Measurements from ENCODE around the gene TBC1D1.
"Not testable (repeated sequence)": the region's sequence is repeated elsewhere in the genome, so short reads cannot be mapped to it uniquely, and the experiment has no call there.

The TBC1D1 gene

DNA sequence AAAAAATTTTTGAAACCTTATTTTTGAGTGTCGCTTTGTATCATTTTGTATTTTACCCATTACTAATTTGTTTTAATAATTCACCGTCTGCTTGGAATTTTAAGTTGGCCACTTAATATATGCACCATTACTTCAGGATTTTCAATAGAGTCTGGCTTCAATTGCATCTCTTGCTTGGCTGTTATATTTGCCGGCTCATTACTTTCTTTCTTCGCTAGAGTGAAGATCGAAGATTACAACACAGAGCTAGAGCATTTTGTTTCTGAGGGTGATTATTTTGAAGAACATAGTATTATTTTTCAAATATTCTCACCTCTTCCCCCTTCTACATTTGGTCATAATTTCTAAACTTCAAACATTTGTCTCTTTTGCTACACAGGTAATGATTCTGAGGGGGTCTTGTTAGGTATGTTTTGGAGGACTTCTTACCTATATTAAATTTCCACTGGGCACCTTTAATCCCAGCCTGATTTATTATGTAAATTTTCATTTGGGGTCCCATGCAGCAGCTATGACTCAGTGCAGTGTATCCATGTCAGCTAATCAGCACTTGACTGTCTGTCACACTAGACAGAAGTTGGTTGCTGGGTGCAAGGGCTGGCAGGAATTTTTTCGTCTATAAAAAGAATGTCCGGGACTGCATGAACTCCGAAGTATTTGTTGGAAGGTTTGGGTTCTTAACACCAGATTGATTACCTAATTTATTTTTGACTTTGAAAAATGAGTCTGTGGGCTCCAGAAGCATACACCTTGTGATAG is 18.6 kb downstream of the TBC1D1 start:
- Histone ChIP-seq H3K4me1 (ENCODE audit: control insufficient read depth, insufficient read depth, low read length) (peaks cover 9% of the 10 kb centered on the region), H3K27me3 (ENCODE audit: control insufficient read depth, insufficient read depth, low read length) (no peaks in the 10 kb centered on the region), H3K9ac (ENCODE audit: low read depth, low read length) (no peak overlapping the region), H3K4me3 (ENCODE audit: low read depth, low read length) (no peak overlapping the region), H3K36me3 (ENCODE audit: control insufficient read depth, insufficient read depth, low read length) (no peaks in the 10 kb centered on the region), H3K9me3 (ENCODE audit: control insufficient read depth, insufficient read depth, low read length) (no peaks in the 10 kb centered on the region)

DNA sequence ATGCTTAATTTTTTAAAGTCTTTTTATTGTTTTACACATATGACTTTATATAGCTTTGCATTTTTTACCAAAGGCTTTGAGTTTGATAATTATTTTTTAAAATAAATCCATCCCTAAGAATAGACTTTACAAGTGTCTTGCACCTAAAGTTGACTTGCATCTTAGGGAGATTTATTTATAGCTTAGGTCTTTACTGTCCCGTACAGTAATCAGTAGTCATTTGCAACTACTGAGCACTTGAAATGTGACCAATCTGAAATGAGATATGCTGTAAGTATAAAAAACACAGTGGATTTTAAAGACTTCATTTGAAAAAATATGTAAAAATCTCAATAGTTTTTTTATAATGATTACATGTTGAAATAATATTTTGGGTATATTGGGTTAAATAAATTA is 19.2 kb downstream of the TBC1D1 start:
- Histone ChIP-seq H3K36me3 (ENCODE audit: control insufficient read depth, insufficient read depth, low read length) (no peaks in the 10 kb centered on the region), H3K4me3 (ENCODE audit: low read depth, low read length) (no peak overlapping the region), H3K27me3 (ENCODE audit: control insufficient read depth, insufficient read depth, low read length) (no peaks in the 10 kb centered on the region), H3K9ac (ENCODE audit: low read depth, low read length) (no peak overlapping the region), H3K4me1 (ENCODE audit: control insufficient read depth, insufficient read depth, low read length) (peaks cover 9% of the 10 kb centered on the region), H3K9me3 (ENCODE audit: control insufficient read depth, insufficient read depth, low read length) (no peaks in the 10 kb centered on the region)

DNA sequence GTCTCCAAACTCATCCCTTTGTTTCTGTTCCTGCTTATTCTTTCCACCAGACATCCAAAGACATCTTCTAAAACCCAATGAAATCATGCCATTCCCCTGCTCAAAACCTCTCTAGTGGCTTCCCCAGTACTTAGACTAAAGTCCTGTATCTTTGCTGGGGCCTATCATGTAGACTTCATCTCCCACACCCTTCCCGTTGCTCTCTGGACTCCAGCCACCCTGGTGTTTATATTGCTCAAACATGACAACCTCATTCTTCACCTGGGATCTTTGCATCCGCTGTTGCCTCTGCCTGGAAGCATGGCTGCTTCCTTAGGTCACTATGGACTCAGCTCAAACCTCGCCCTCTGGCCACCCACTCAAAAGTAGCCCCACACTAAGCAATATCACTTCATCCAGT is 23.7 kb downstream of the TBC1D1 start:
- Histone ChIP-seq H3K36me3 (ENCODE audit: control insufficient read depth, insufficient read depth, low read length) (no peaks in the 10 kb centered on the region), H3K4me1 (ENCODE audit: control insufficient read depth, insufficient read depth, low read length) (peaks cover under 1% of the 10 kb centered on the region), H3K27me3 (ENCODE audit: control insufficient read depth, insufficient read depth, low read length) (no peaks in the 10 kb centered on the region), H3K9me3 (ENCODE audit: control insufficient read depth, insufficient read depth, low read length) (no peaks in the 10 kb centered on the region), H3K4me3 (ENCODE audit: low read depth, low read length) (no peak overlapping the region), H3K9ac (ENCODE audit: low read depth, low read length) (no peak overlapping the region)

DNA sequence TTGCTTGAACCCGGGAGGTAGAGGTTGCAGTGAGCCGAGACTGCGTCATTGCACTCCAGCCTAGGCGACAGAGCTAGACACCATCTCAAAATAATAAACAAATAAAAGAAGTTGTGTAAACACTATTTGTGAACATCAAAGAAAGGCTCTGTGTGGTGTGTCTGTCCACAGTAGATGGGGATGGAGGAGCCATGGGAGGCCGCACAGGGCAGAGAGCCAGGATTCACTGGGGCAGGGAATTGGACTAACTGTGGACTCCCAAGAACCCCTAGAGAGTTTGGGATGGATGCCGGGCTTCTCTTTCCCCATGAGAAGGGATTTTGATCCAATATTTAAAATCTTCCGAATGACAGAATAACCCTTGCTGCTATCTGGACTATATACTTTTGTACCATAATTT is 26.5 kb downstream of the TBC1D1 start:
- H3K4me3 ChIP-seq (ENCODE audit: low read depth, low read length) = no peak overlapping the region
- no peaks in the 10 kb centered on the region for H3K9me3 ChIP-seq (ENCODE audit: control insufficient read depth, insufficient read depth, low read length)
- no peaks in the 10 kb centered on the region for H3K4me1 ChIP-seq (ENCODE audit: control insufficient read depth, insufficient read depth, low read length)
- H3K36me3 ChIP-seq (ENCODE audit: control insufficient read depth, insufficient read depth, low read length) = no peaks in the 10 kb centered on the region
- no peaks in the 10 kb centered on the region for H3K27me3 ChIP-seq (ENCODE audit: control insufficient read depth, insufficient read depth, low read length)
- no peak overlapping the region for H3K9ac ChIP-seq (ENCODE audit: low read depth, low read length)

DNA sequence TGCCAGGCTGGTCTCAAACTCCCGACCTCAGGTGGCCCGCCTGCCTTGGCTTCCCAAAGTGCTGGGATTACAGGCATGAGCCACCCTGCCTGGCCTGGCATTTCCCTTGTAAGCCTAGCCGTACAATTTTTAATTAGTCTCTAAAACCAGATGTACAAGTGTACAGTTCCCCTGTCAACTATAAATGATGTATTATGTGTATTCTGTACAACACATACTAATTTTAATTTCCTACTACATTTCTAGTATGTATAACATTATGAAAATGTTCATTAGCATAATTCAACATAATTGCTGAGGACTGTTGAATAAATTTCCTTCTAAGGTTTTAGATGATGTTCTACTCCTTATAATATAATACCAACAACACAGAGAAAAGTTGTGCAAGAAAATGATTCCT is 27.8 kb downstream of the TBC1D1 start:
- Histone ChIP-seq H3K4me1 (ENCODE audit: control insufficient read depth, insufficient read depth, low read length) (no peaks in the 10 kb centered on the region), H3K9ac (ENCODE audit: low read depth, low read length) (no peak overlapping the region), H3K9me3 (ENCODE audit: control insufficient read depth, insufficient read depth, low read length) (no peaks in the 10 kb centered on the region), H3K36me3 (ENCODE audit: control insufficient read depth, insufficient read depth, low read length) (no peaks in the 10 kb centered on the region), H3K27me3 (ENCODE audit: control insufficient read depth, insufficient read depth, low read length) (no peaks in the 10 kb centered on the region), H3K4me3 (ENCODE audit: low read depth, low read length) (no peak overlapping the region)

DNA sequence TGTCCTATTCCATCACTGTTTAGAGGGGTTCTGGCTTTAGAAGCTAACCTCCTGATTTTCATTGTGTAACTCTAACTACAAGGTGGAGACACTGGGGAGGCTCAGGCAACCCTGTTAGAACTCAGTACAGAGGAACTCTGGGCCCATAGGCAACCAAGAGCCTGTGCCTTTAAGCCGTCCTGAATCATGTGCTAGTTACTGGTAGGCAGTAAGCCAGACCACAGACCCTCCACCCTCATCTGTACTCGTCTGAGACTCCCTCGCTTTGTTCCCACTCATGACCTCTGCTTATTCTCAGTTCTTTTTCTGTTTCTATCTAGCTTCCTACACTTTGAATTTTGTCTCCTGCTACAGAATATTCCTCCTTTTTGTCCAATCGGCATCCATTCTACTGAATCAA is 31.4 kb downstream of the TBC1D1 start:
- Histone ChIP-seq H3K27me3 (ENCODE audit: control insufficient read depth, insufficient read depth, low read length) (no peaks in the 10 kb centered on the region), H3K36me3 (ENCODE audit: control insufficient read depth, insufficient read depth, low read length) (no peaks in the 10 kb centered on the region), H3K9me3 (ENCODE audit: control insufficient read depth, insufficient read depth, low read length) (no peaks in the 10 kb centered on the region), H3K4me1 (ENCODE audit: control insufficient read depth, insufficient read depth, low read length) (no peaks in the 10 kb centered on the region), H3K9ac (ENCODE audit: low read depth, low read length) (no peak overlapping the region), H3K4me3 (ENCODE audit: low read depth, low read length) (no peak overlapping the region)

DNA sequence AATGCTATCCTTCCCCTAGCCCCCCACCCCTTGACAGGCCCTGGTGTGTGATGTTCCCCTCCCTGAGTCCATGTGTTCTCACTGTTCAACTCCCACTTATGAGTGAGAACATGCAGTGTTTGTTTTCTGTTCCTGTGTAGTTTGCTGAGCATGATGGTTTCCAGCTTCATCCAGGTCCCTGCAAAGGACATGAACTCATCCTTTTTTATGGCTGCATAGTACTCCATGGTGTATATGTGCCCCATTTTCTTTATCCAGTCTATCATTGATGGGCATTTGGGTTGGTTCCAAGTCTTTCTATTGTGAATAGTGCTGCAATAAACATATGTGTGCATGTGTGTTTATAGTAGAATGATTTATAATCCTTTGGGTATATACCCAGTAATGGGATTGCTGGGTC is 32.2 kb downstream of the TBC1D1 start:
- not testable (repeated sequence) for H3K36me3 ChIP-seq (ENCODE audit: control insufficient read depth, insufficient read depth, low read length); H3K4me1 ChIP-seq (ENCODE audit: control insufficient read depth, insufficient read depth, low read length); H3K9me3 ChIP-seq (ENCODE audit: control insufficient read depth, insufficient read depth, low read length); H3K4me3 ChIP-seq (ENCODE audit: low read depth, low read length); H3K9ac ChIP-seq (ENCODE audit: low read depth, low read length); H3K27me3 ChIP-seq (ENCODE audit: control insufficient read depth, insufficient read depth, low read length)

DNA sequence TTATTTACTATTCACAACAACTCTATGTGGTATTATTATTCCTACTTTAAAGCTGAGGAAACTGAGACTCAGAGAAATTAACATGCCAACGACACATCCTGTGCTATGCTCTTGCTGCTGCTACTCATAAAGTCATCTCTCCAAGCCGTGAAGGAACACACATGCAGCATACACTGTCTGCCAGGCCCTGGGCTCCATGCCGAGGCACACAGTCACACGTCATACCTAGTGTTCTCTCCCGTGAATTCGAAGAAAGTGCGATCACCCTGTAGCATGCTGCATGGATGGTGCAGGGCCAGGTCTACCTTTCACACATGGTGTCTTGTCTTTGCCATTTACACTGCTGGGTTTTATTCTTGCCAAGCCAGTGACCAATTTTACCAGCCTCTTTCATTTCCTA is 34.1 kb downstream of the TBC1D1 start:
- Histone ChIP-seq H3K27me3 (ENCODE audit: control insufficient read depth, insufficient read depth, low read length) (no peaks in the 10 kb centered on the region), H3K4me1 (ENCODE audit: control insufficient read depth, insufficient read depth, low read length) (no peaks in the 10 kb centered on the region), H3K9me3 (ENCODE audit: control insufficient read depth, insufficient read depth, low read length) (no peaks in the 10 kb centered on the region), H3K36me3 (ENCODE audit: control insufficient read depth, insufficient read depth, low read length) (no peaks in the 10 kb centered on the region), H3K4me3 (ENCODE audit: low read depth, low read length) (no peak overlapping the region), H3K9ac (ENCODE audit: low read depth, low read length) (no peak overlapping the region)

DNA sequence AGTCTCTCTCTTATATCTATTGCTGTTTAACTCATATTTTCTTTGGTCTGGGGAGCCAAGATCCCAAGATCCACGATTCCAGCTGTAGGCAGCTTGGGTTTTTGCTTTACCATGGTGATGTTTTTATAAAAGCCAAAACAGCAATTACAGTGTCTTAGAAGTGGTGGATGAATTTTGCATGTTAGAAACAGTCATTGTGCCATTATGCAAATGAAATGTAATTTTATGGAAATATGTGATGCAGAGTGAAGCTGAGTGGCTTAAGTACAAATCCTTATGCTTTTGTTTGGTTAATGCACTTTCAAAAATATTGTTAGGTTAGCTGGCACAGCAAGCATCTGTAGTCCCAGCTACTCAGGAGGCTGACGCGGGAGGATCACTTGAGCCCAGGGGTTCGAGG is 36.5 kb downstream of the TBC1D1 start:
- Histone ChIP-seq H3K9ac (ENCODE audit: low read depth, low read length) (no peak overlapping the region), H3K9me3 (ENCODE audit: control insufficient read depth, insufficient read depth, low read length) (no peaks in the 10 kb centered on the region), H3K36me3 (ENCODE audit: control insufficient read depth, insufficient read depth, low read length) (no peaks in the 10 kb centered on the region), H3K27me3 (ENCODE audit: control insufficient read depth, insufficient read depth, low read length) (no peaks in the 10 kb centered on the region), H3K4me3 (ENCODE audit: low read depth, low read length) (no peak overlapping the region), H3K4me1 (ENCODE audit: control insufficient read depth, insufficient read depth, low read length) (no peaks in the 10 kb centered on the region)

DNA sequence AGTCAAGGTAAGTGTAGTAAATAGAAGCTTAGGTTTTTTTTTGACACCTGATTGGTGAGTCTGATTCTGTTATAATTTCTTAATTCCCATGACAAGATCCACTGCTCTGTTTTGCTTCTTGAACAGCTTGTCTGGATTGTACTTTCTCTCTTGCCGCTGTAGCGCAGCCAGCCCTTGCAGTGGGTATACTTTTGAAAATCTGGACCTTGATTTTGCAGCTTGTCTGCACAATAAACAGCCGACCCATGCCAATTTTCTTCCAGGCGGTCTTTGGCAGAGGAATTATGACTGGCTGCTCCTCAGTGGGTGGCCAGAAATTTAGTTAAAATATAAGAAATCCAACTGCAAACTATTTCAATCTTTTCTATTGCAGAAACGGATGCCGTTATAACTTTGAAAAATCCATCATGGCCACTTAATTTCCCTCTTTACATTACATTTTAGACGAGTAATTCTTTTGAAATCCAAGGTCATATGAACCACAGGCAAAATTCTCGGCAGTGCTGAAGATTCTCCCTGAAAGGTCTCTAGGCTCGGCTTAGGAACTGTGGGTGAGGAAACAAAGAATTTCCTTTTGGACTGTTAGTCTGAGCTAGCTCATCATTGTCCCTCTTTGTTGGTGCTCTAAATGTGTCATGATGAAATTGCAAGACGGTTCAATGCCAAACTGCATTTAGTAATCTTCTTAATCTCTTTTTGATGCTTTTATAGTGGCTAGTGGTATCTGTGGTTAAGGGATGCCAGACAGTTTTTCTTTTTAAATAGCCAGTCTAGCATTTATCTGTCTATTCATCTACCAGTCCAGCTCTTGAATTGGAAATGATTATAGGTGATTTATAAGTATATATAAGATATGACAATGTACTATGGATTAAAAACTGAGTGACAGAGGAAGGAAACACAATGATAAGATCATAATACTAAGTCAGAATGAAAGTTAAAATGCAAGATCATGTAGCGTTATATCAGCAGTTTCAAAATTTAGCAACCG is 37.8 kb downstream of the TBC1D1 start:
- Histone ChIP-seq H3K4me3 (ENCODE audit: low read depth, low read length) (no peak overlapping the region), H3K4me1 (ENCODE audit: control insufficient read depth, insufficient read depth, low read length) (no peaks in the 10 kb centered on the region), H3K9ac (ENCODE audit: low read depth, low read length) (no peak overlapping the region), H3K36me3 (ENCODE audit: control insufficient read depth, insufficient read depth, low read length) (no peaks in the 10 kb centered on the region), H3K9me3 (ENCODE audit: control insufficient read depth, insufficient read depth, low read length) (no peaks in the 10 kb centered on the region), H3K27me3 (ENCODE audit: control insufficient read depth, insufficient read depth, low read length) (no peaks in the 10 kb centered on the region)

DNA sequence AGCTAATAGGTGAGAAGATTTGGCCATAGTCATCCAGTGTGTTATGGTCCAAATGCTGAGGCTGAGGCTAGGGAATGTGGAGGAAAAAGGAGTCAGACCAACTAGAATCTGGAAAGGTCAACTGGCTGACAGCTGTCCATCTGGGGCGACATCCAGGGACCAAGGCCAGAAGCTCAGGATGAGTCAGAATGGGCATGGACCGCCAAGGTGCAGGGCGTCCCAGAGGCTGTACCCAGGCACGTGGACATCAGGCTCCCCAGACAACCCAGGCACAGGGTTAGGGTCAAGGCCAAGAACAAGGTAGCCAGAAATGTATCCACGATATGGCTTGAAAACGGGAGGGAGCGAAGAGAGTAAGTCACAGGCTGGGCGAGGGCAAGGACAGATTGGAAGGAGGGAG is 43.2 kb downstream of the TBC1D1 start:
- H3K9me3 ChIP-seq (ENCODE audit: control insufficient read depth, insufficient read depth, low read length) = no peaks in the 10 kb centered on the region
- H3K4me3 ChIP-seq (ENCODE audit: low read depth, low read length) = no peak overlapping the region
- no peaks in the 10 kb centered on the region for H3K4me1 ChIP-seq (ENCODE audit: control insufficient read depth, insufficient read depth, low read length)
- no peaks in the 10 kb centered on the region for H3K27me3 ChIP-seq (ENCODE audit: control insufficient read depth, insufficient read depth, low read length)
- no peaks in the 10 kb centered on the region for H3K36me3 ChIP-seq (ENCODE audit: control insufficient read depth, insufficient read depth, low read length)
- H3K9ac ChIP-seq (ENCODE audit: low read depth, low read length) = no peak overlapping the region

DNA sequence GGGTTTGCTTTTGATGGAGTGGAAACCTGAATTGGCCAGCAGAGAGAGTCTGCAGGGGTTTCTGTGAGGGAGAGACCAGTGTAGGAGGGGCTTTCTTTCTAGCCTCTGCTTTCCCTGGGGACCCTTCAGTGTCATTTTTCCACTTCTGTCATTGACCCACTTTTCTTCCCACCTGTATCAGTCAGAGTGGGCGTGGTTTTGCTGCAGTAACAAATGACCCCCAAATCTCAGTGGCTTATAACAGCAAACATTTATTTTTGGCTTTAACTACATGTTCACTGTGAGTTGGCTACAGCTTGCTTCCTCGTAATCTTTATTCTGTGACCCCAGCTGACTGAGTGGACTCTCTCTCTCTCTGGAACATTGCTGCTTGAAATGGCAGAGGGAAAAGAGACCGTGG is 43.7 kb downstream of the TBC1D1 start:
- no peaks in the 10 kb centered on the region for H3K9me3 ChIP-seq (ENCODE audit: control insufficient read depth, insufficient read depth, low read length)
- H3K27me3 ChIP-seq (ENCODE audit: control insufficient read depth, insufficient read depth, low read length) = no peaks in the 10 kb centered on the region
- no peaks in the 10 kb centered on the region for H3K36me3 ChIP-seq (ENCODE audit: control insufficient read depth, insufficient read depth, low read length)
- no peak overlapping the region for H3K4me3 ChIP-seq (ENCODE audit: low read depth, low read length)
- H3K9ac ChIP-seq (ENCODE audit: low read depth, low read length) = no peak overlapping the region
- no peaks in the 10 kb centered on the region for H3K4me1 ChIP-seq (ENCODE audit: control insufficient read depth, insufficient read depth, low read length)

Data from iPS-15b (cell line).